CD4-positive, alpha-beta T cell treated with Interleukin-10 for 1 hour (primary cell): ENCODE measurements around the gene RNF149.
"Not testable (repeated sequence)": the region's sequence is repeated elsewhere in the genome, so short reads cannot be mapped to it uniquely, and the experiment has no call there.

Experiments used
- DNase-seq: peaks from one replicate; pipeline ENCODE4 v3.0.0-alpha.2; 2020

Gene RNF149

GRCh38 chr2:101330253-101330933, 21.9 kb upstream of the RNF149 start:
- DNase-seq = peak; percentile 28

GRCh38 chr2:101329026-101329425, 20.5 kb upstream of the RNF149 start:
- peak; percentile 41 for DNase-seq

- peak; percentile 71 for DNase-seq
Measured at GRCh38 chr2:101328474-101329007, 20.0 kb upstream of the RNF149 start.

- DNase-seq = no peak
Measured at GRCh38 chr2:101327863-101328394, 19.4 kb upstream of the RNF149 start.

- no peak for DNase-seq
Measured at GRCh38 chr2:101325425-101325824, 16.9 kb upstream of the RNF149 start.

- DNase-seq = not testable (repeated sequence)
Measured at GRCh38 chr2:101316568-101316967, 8.1 kb upstream of the RNF149 start.

- DNase-seq = no peak
Measured at GRCh38 chr2:101311696-101312017, 3.2 kb upstream of the RNF149 start.

- peak; percentile 60 for DNase-seq
Measured at GRCh38 chr2:101310834-101311695, 2.6 kb upstream of the RNF149 start.

GRCh38 chr2:101310090-101310833, 1.8 kb upstream of the RNF149 start:
- no peak for DNase-seq

GRCh38 chr2:101307950-101308431, 510 bp downstream of the RNF149 start:
- DNase-seq = peak; percentile 30

GRCh38 chr2:101307503-101307902, 998 bp downstream of the RNF149 start:
- no peak for DNase-seq

GRCh38 chr2:101306410-101306809, 2.1 kb downstream of the RNF149 start:
- DNase-seq = peak; percentile 24

GRCh38 chr2:101305492-101306078, 2.9 kb downstream of the RNF149 start:
- no peak for DNase-seq

- no peak for DNase-seq
Measured at GRCh38 chr2:101305035-101305434, 3.5 kb downstream of the RNF149 start.

- DNase-seq = no peak
Measured at GRCh38 chr2:101303688-101304087, 4.8 kb downstream of the RNF149 start.

GRCh38 chr2:101302016-101302415, 6.5 kb downstream of the RNF149 start:
- no peak for DNase-seq

- DNase-seq = no peak
Measured at GRCh38 chr2:101300836-101301235, 7.7 kb downstream of the RNF149 start.

- DNase-seq = no peak
Measured at GRCh38 chr2:101300164-101300563, 8.3 kb downstream of the RNF149 start.

GRCh38 chr2:101299604-101300003, 8.9 kb downstream of the RNF149 start:
- DNase-seq = no peak

- DNase-seq = no peak
Measured at GRCh38 chr2:101297383-101297782, 11.1 kb downstream of the RNF149 start.

- DNase-seq = no peak
Measured at GRCh38 chr2:101296371-101296770, 12.1 kb downstream of the RNF149 start.

GRCh38 chr2:101295895-101296294, 12.6 kb downstream of the RNF149 start:
- DNase-seq = no peak

GRCh38 chr2:101294861-101295260, 13.6 kb downstream of the RNF149 start:
- no peak for DNase-seq
